ENCODE results near the gene WDR7. TPM values are rescaled to one million over a fixed set of nuclear protein-coding genes. Genes with fewer than 3 reads are reported as not detected.

The WDR7 gene
- total RNA-seq, 1 experiment from 2014 or later = 7.8 TPM

DNA sequence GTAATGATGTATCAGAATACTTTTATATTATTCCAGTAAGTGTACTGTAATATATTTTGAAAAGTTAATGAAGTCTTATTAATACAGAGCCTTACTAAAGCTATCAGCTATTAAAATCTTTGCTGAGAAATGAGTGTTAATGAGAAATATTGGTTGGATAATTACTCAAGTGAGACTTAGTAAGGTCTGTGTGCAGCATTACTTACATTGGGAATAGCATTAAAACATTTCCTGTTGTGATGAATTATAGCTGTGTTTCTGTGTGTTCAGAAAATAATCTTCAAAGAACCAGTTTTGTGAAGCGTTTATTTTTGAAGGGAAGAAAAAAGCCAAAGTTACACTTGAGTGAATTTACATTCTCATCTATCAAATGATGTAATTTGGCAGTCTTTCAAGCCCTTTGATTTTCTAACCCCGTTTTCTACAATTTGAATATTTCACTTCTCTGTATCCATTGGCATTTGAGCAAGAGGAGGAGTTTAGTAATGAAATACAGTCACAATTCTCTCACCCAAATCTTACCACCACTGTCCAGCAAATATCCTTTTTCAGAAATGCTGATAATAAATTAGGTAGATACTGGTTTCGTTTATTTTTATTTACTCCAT lies 372.2 kb downstream of the WDR7 start:
- ChIA-PET POLR2A (no interaction called here), CTCF (no interaction called here)
- Mint-ChIP-seq H3K27ac (ENCODE audit: unreplicated experiment) (no peak overlapping the region), H3K36me3 (ENCODE audit: insufficient read depth, unreplicated experiment) (no peaks in the 10 kb centered on the region), H3K4me3 (ENCODE audit: unreplicated experiment) (no peak overlapping the region), H3K4me1 (ENCODE audit: low read depth, unreplicated experiment) (no peaks in the 10 kb centered on the region), H3K27me3 (ENCODE audit: insufficient read depth, unreplicated experiment) (no peaks in the 10 kb centered on the region), H3K9me3 (ENCODE audit: unreplicated experiment) (no peaks in the 10 kb centered on the region)
- TF ChIP-seq CTCF (IDR thresholded peaks at IDR 0.05; ENCODE audit: insufficient read depth in 1 of 2, low read depth in 1 of 2, low read length in 1 of 2, severe bottlenecking in 1 of 2, unreplicated experiment in 1 of 2) = no peak
- no peak for DNase-seq
- Histone ChIP-seq H3K4me3 (ENCODE audit: low read depth, low read length) (no peak overlapping the region), H3K36me3 (ENCODE audit: control insufficient read depth, insufficient read depth, low read length) (no peaks in the 10 kb centered on the region), H3K9me3 (no peaks in the 10 kb centered on the region), H3K4me1 (no peaks in the 10 kb centered on the region), H3K27me3 (replicated peaks; ENCODE audit: control insufficient read depth, insufficient read depth, low read length) (no peaks in the 10 kb centered on the region)
- no TSS peak for BruUV-seq (replicated peaks)
- intact Hi-C loops (cut with micrococcal nuclease; ENCODE audit: unreplicated experiment) = no loop called here

- no peaks in the 10 kb centered on the region for H3K9me3 ChIP-seq
- H3K9me3 Mint-ChIP-seq (ENCODE audit: unreplicated experiment) = no peaks in the 10 kb centered on the region
- ChIA-PET CTCF (no interaction called here), POLR2A (no interaction called here)
- H3K4me1 Mint-ChIP-seq (ENCODE audit: low read depth, unreplicated experiment) = no peaks in the 10 kb centered on the region
- intact Hi-C loops (cut with micrococcal nuclease; ENCODE audit: unreplicated experiment) = no loop called here
- no peaks in the 10 kb centered on the region for H3K36me3 Mint-ChIP-seq (ENCODE audit: insufficient read depth, unreplicated experiment)
- H3K4me3 Mint-ChIP-seq (ENCODE audit: unreplicated experiment) = no peak overlapping the region
- H3K27me3 ChIP-seq (replicated peaks; ENCODE audit: control insufficient read depth, insufficient read depth, low read length) = no peaks in the 10 kb centered on the region
- no peak for TF ChIP-seq CTCF (IDR thresholded peaks at IDR 0.05; ENCODE audit: insufficient read depth in 1 of 2, low read depth in 1 of 2, low read length in 1 of 2, severe bottlenecking in 1 of 2, unreplicated experiment in 1 of 2)
- H3K27me3 Mint-ChIP-seq (ENCODE audit: insufficient read depth, unreplicated experiment) = no peaks in the 10 kb centered on the region
- no peak for DNase-seq
- H3K4me1 ChIP-seq = no peaks in the 10 kb centered on the region
- no peak overlapping the region for H3K4me3 ChIP-seq (ENCODE audit: low read depth, low read length)
- no peak overlapping the region for H3K27ac Mint-ChIP-seq (ENCODE audit: unreplicated experiment)
- no TSS peak for BruUV-seq (replicated peaks)
- H3K36me3 ChIP-seq (ENCODE audit: control insufficient read depth, insufficient read depth, low read length) = no peaks in the 10 kb centered on the region
These were observed 374.4 kb downstream of the WDR7 start for GRCh38 chr18:57025540-57025939.

GRCh38 chr18:57026316-57026715 lies 375.2 kb downstream of the WDR7 start:
- no peaks in the 10 kb centered on the region for H3K27me3 Mint-ChIP-seq (ENCODE audit: insufficient read depth, unreplicated experiment)
- H3K4me3 Mint-ChIP-seq (ENCODE audit: unreplicated experiment) = no peak overlapping the region
- H3K36me3 Mint-ChIP-seq (ENCODE audit: insufficient read depth, unreplicated experiment) = no peaks in the 10 kb centered on the region
- Histone ChIP-seq H3K4me1 (no peaks in the 10 kb centered on the region), H3K4me3 (ENCODE audit: low read depth, low read length) (no peak overlapping the region), H3K9me3 (no peaks in the 10 kb centered on the region), H3K27me3 (replicated peaks; ENCODE audit: control insufficient read depth, insufficient read depth, low read length) (no peaks in the 10 kb centered on the region), H3K36me3 (ENCODE audit: control insufficient read depth, insufficient read depth, low read length) (no peaks in the 10 kb centered on the region)
- POLR2A ChIA-PET = no interaction called here
- CTCF ChIA-PET = no interaction called here
- H3K27ac Mint-ChIP-seq (ENCODE audit: unreplicated experiment) = no peak overlapping the region
- intact Hi-C loops (cut with micrococcal nuclease; ENCODE audit: unreplicated experiment) = no loop called here
- no peak for DNase-seq
- no peak for TF ChIP-seq CTCF (IDR thresholded peaks at IDR 0.05; ENCODE audit: insufficient read depth in 1 of 2, low read depth in 1 of 2, low read length in 1 of 2, severe bottlenecking in 1 of 2, unreplicated experiment in 1 of 2)
- BruUV-seq (replicated peaks) = no TSS peak
- H3K9me3 Mint-ChIP-seq (ENCODE audit: unreplicated experiment) = no peaks in the 10 kb centered on the region
- H3K4me1 Mint-ChIP-seq (ENCODE audit: low read depth, unreplicated experiment) = no peaks in the 10 kb centered on the region
